GM12878 (cell line): ENCODE data around the gene POLR1A. TPM values are rescaled to one million over a fixed set of nuclear protein-coding genes. Genes with fewer than 3 reads are reported as not detected.

Experiments
- ATAC-seq: fragments of 200-7000 bp; cut with Tn5 transposase; 3 replicates; pipeline ENCODE4 v1.9.1; 2020; ENCODE audit warnings: mild to moderate bottlenecking, moderate library complexity
- BruUV-seq: library from RNA; stranded (reverse); fragments of 400-500 nt; replicated peaks from 2 replicates; lab custom pipeline; 2021; lab: Mats Ljungman, UMichigan
- CTCF ChIA-PET: fragments of 300-600 bp; sonication (Branson Sonifier 250); formaldehyde crosslinking; extraction: SDS; loops from one replicate; lab custom pipeline; 2021; ENCODE audit warnings: inconsistent platforms; lab: Yijun Ruan, JAX
- POLR2A ChIA-PET: fragments of 350-600 bp; formaldehyde crosslinking; extraction: SDS; loops from one replicate; lab custom pipeline; 2021; ENCODE audit warnings: inconsistent platforms; lab: Charles Lee
- RAD21 ChIA-PET: fragments of 300-600 bp; sonication (Branson Sonifier 250); formaldehyde crosslinking; loops from one replicate; lab custom pipeline; 2023; ENCODE audit warnings: antibody characterized with exemption; ENCODE audit not compliant: unreplicated experiment; lab: Charles Lee
- SMC1A ChIA-PET: fragments of 300-600 bp; sonication (Branson Sonifier 250); formaldehyde crosslinking; loops from one replicate; lab custom pipeline; 2023; ENCODE audit not compliant: unreplicated experiment, uncharacterized antibody; lab: Charles Lee
- DNase-seq: peaks from one replicate; pipeline ENCODE4 v3.0.0-alpha.2; 2011; ENCODE audit warnings: low read depth, low spot score
- FAIRE-seq: peaks from 3 replicates; lab custom pipeline; 2011; peaks lifted over from hg19 to GRCh38; lab: Jason Lieb, UNC
- H2AFZ ChIP-seq: 2 replicates; pipeline ENCODE4 v1.6.0; 2011; ENCODE audit warnings: low read depth, low read length, control low read depth; ENCODE audit not compliant: control insufficient read depth
- H3K27ac ChIP-seq: 2 replicates; pipeline ENCODE4 v1.5.1; 2011; ENCODE audit warnings: control low read depth; ENCODE audit not compliant: control insufficient read depth, insufficient read depth
- H3K27me3 ChIP-seq, 2 experiments: replicated peaks in 1 of 2; 2 replicates each; pipeline versions ENCODE4 v1.6.0 to v1.6.1; 2011; ENCODE audit warnings: low read length in 1 of 2; ENCODE audit not compliant: control insufficient read depth in 2 of 2, insufficient read depth in 2 of 2
- H3K36me3 ChIP-seq, 2 experiments: 2 replicates each; pipeline ENCODE4 v1.5.1; 2011; ENCODE audit warnings: low read length in 1 of 2; ENCODE audit not compliant: control insufficient read depth in 2 of 2, insufficient read depth in 2 of 2
- H3K4me1 ChIP-seq: 2 replicates; pipeline ENCODE4 v1.6.1; 2011; ENCODE audit warnings: mild to moderate bottlenecking, low read length, moderate library complexity, mixed read lengths; ENCODE audit not compliant: control insufficient read depth, insufficient read depth
- H3K4me2 ChIP-seq: 2 replicates; pipeline ENCODE4 v1.6.0; 2011; ENCODE audit warnings: control low read depth; ENCODE audit not compliant: control insufficient read depth, insufficient read depth
- H3K4me3 ChIP-seq: fragments of 200-600 bp; sonication (generic); 2 replicates; pipeline ENCODE4 v1.5.1; 2016
- H3K79me2 ChIP-seq: 2 replicates; pipeline ENCODE4 v1.6.0; 2011; ENCODE audit warnings: low read length; ENCODE audit not compliant: control insufficient read depth, insufficient read depth
- H3K9ac ChIP-seq: 2 replicates; pipeline ENCODE4 v1.8.0; 2011; ENCODE audit warnings: low read length, control low read depth, mixed read lengths; ENCODE audit not compliant: control insufficient read depth, insufficient read depth
- H3K9me3 ChIP-seq: replicated peaks from 3 replicates; pipeline ENCODE4 v1.5.1; 2011; ENCODE audit warnings: mild to moderate bottlenecking, low read length; ENCODE audit not compliant: control insufficient read depth, insufficient read depth
- H4K20me1 ChIP-seq: 2 replicates; pipeline ENCODE4 v1.6.0; 2011; ENCODE audit not compliant: control insufficient read depth, insufficient read depth
- ASH2L ChIP-seq: fragments of 300-600, 200-600 bp; sonication (generic); IDR thresholded peaks from 2 replicates; pipeline ENCODE4 v1.6.1; 2017; ENCODE audit warnings: low read depth, mild to moderate bottlenecking, borderline replicate concordance
- POLR2A ChIP-seq: IDR thresholded peaks from 2 replicates; pipeline ENCODE4 v1.6.1; 2011; ENCODE audit warnings: low read depth, mild to moderate bottlenecking, low read length
- POLR2AphosphoS5 ChIP-seq: IDR thresholded peaks from 2 replicates; pipeline ENCODE4 v1.6.1; 2011; ENCODE audit warnings: mild to moderate bottlenecking, low read length, inconsistent platforms
- REST ChIP-seq: IDR thresholded peaks from 2 replicates; pipeline ENCODE4 v1.6.1; 2012; ENCODE audit warnings: mild to moderate bottlenecking, low read depth, low read length
- SMAD5 ChIP-seq: IDR thresholded peaks from 2 replicates; pipeline ENCODE4 v1.6.1; 2016; ENCODE audit warnings: antibody characterized with exemption, low read depth
- WGBS: methylation state at CpG from one replicate; pipeline ENCODE4 v1.1.6; 2016; ENCODE audit warnings: low lambda C conversion rate; ENCODE audit not compliant: insufficient replicate concordance, insufficient coverage; ENCODE audit errors: missing lambda C conversion rate; 5-methylcytosine and 5-hydroxymethylcytosine counted together
- in situ Hi-C: fragments of 300-500 bp; cut with MboI; formaldehyde crosslinking; loops from 9 replicates; pipeline ENCODE4 v1.14.3; 2018; ENCODE audit warnings: mixed read lengths
- intact Hi-C: fragments of 100-400 bp; cut with micrococcal nuclease; formaldehyde crosslinking; loops from one replicate; pipeline ENCODE4 v1.14.2; 2022; ENCODE audit not compliant: unreplicated experiment
- polyA plus RNA-seq, 11 experiments: library from polyadenylated mRNA; depleted of rRNA in 4 of 11; unstranded in 6 of 11; stranded (reverse) in 5 of 11; fragments of >200 nt; fragmentation: Nextera tagmentation in 4 of 11; fragmentation: Illumina TruSeq in 1 of 11; extraction: Ambion mirVana in 4 of 11; extraction: Trizol in 1 of 11; gene quantifications; 1 replicate in 1 of 11; 2 replicates in 10 of 11; pipeline versions ENCODE4 v1.2.1 to v1.2.3, GENCODE V29; 2011 to 2016; ENCODE audit warnings: inconsistent platforms in 2 of 11, missing spikeins in 2 of 11, low read depth in 1 of 11
- total RNA-seq, 4 experiments: library from RNA; depleted of rRNA in 3 of 4; stranded (reverse); fragments of >200 nt in 3 of 4; fragmentation: Illumina TruSeq in 1 of 4; extraction: Trizol in 1 of 4; gene quantifications; 2 replicates each; pipeline versions ENCODE4 v1.2.1 to v1.2.3, GENCODE V29; 2013 to 2021

Gene POLR1A
- total and polyA plus RNA-seq, 10 of the 15 experiments (the other 5 are each of a cell fraction or from before 2014, with no cell fraction given): 2.1 to 53.9 (median 17.8) TPM

GRCh38 chr2:86142436-86143257, 37.0 kb upstream of the POLR1A start:
- in situ Hi-C loops (no loop called here), intact Hi-C loops (no loop called here)
- DNase-seq (no peak), ATAC-seq (no peak), FAIRE-seq (no peak)
- Histone ChIP-seq H3K4me1 (no peaks in the 10 kb centered on the region), H3K79me2 (no peaks in the 10 kb centered on the region), H3K4me3 (no peak overlapping the region), H2AFZ (no peak overlapping the region), H3K27me3 (no peaks in the 10 kb centered on the region), H3K9ac (no peak overlapping the region), H3K27ac (no peak overlapping the region), H3K4me2 (no peak overlapping the region), H4K20me1 (no peaks in the 10 kb centered on the region), H3K36me3 (peaks cover 17 to 28% of the 10 kb centered on the region in 2 experiments), H3K9me3 (no peaks in the 10 kb centered on the region)
- TF ChIP-seq ASH2L (no peak), POLR2A (peak; percentile 18; the same call in 1 of the 2 replicates)
- ChIA-PET SMC1A (no interaction called here), POLR2A (interaction anchor here (0.8 to 1.3 kb wide), 2 partner anchors 14 to 42 kb away, joined by 3 to 5 read pairs; no protein-coding TSS in a partner anchor), CTCF (no interaction called here), RAD21 (no interaction called here)
- WGBS: 47% methylated on average over 3 of the region's 3 CpGs
- BruUV-seq: no TSS peak

- Histone ChIP-seq H2AFZ (no peak overlapping the region), H3K4me1 (no peaks in the 10 kb centered on the region), H3K36me3 (peaks cover 17 to 27% of the 10 kb centered on the region in 2 experiments), H3K4me2 (no peak overlapping the region), H3K9ac (no peak overlapping the region), H3K27ac (no peak overlapping the region), H4K20me1 (no peaks in the 10 kb centered on the region), H3K9me3 (no peaks in the 10 kb centered on the region), H3K27me3 (no peaks in the 10 kb centered on the region), H3K4me3 (no peak overlapping the region), H3K79me2 (no peaks in the 10 kb centered on the region)
- TF ChIP-seq POLR2A (0 out of 2 replicates have a peak, but pooled peaks have one; percentile 26), SMAD5 (0 out of 2 replicates have a peak, but pooled peaks have one; percentile 3), POLR2AphosphoS5 (peak; percentile 47; the same call in 1 of the 2 replicates), REST (no peak)
- intact Hi-C loops: no loop called here
- RAD21 ChIA-PET: interaction anchor here (0.6 kb wide), 1 partner anchor 298 kb away, joined by 3 read pairs; no protein-coding TSS in a partner anchor
- SMC1A ChIA-PET: interaction anchor here (0.9 kb wide), 1 partner anchor 21 kb away, joined by 3 read pairs; no protein-coding TSS in a partner anchor
- no peak for DNase-seq
- in situ Hi-C loops: no loop called here
- POLR2A ChIA-PET: no interaction called here
- no peak for FAIRE-seq
- ATAC-seq: no peak
- TSS peak; percentile 11 for BruUV-seq
- WGBS: 82% methylated on average over 4 of the region's 4 CpGs
- CTCF ChIA-PET: no interaction called here
Observed at GRCh38 chr2:86140969-86141392, 35.3 kb upstream of the POLR1A start.
